Lung microvascular endothelial cell (primary cell): ENCODE results near the gene CACNA2D3. TPM values are rescaled to one million over a fixed set of nuclear protein-coding genes. Genes with fewer than 3 reads are reported as not detected.
A peak's percentile ranks its signal among the peaks of the same experiment; 100 is the strongest.

Source experiments
- DNase-seq, 2 donors: peaks; one replicate each; pipeline versions ENCODE4 v3.0.0 to v3.0.0-alpha.2; 2010; ENCODE audit warnings: low read depth in 2 of 2
- total RNA-seq: library from RNA; depleted of rRNA; stranded (reverse); fragments of >200 nt; gene quantifications from 2 replicates; pipeline ENCODE4 v1.2.1, GENCODE V29; 2014

CACNA2D3 gene
- total RNA-seq, 1 donor from 2014 or later, result not detected

DNA sequence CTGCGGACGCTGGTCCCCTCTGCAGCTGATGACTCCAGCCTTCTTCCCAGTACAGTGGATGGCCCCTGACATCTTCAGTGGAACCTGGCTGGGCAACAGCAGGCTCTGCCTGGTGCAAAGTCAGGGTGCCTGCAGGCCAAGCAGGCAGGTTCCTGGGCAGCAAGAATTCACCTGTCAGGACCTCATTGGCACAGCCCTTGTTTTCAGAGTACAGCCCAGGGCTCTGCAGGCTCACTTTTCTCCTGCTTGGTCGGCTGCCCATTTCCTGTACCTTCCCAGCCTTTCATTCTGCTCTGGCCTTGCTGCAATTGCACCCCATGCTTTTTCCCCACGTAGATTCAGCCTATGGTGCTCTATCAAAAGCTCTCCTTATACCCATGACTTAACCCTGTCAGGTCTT, 749.5 kb downstream of the CACNA2D3 start:
- no peak for DNase-seq

DNA sequence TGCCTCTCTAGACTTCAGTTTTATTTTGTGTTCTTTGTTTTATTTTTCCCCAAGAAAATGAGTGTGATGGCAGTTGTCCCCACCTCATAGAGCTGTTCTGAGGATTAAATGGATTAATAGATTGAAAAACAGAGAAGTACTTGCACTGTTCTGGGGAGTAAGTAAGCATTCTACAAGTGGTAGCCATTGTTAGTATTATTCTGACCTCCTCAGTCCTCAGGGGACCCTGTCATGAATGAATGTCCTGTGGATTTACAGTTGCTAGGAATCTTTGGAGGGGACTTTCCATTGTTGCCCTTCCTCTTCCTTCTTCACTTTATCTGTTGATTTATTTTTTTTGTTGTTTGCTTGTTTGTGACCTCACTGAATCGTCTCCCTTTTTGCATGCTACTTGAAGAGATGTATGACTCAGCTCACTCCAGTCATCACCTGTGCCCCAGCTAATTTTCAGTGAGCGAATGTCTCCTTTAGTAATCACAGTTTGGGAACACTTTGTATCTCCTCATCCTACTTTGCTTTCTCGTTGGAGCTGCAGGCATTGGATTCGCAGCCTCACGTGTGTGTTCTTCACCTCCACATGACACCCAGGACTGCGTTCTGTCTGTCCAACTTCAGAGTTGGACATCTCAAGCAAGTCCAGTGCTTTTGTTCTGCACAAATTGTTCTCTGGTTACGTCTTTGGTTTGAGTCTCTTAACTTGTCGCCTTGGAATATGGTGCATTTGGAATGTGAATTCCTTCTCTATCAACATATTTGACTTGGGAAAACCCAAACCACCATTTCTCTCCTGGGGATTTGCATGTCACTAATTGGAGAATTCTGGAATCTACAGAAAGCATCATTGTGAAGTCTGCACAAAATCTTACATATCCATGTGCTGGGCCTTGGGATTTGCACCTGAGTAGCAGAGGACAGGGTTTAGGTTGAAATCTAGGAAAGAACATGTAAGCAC, 751.0 kb downstream of the CACNA2D3 start:
- DNase-seq, result no peak

DNA sequence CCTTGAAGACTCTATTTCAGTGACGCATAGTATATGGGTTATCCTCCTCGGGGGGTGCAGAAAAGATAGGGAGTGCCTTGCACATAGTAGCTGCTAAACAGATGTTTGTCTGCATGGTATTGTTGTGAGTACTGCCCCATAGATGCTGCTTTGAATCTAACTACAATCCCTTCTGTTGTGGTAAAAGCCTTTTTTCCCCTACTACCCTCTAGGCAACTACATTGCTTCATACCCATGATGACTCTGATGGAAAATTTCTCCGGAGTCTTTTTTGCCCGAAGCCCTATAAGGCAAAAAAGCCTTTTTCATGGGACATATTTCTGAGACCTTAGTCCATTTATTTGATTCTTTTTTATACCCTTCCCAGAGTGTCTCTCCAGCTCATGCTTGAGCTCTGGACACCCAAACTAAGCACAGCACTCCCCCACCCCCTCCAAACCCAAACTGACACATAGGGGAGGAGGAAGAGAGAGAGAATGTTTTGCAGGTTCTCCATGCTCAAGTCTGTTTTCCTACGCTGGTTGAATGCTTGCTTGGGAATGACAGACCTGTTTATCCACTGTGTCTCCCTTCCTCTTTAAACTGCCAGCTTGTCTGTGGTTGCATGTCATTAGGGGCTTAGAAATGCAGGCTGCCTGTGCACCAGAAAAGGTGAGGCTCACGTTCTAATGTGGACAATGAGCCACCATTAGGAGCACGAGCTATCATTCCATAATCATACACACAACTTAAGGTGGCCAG, 752.6 kb downstream of the CACNA2D3 start:
- no peak for DNase-seq

DNA sequence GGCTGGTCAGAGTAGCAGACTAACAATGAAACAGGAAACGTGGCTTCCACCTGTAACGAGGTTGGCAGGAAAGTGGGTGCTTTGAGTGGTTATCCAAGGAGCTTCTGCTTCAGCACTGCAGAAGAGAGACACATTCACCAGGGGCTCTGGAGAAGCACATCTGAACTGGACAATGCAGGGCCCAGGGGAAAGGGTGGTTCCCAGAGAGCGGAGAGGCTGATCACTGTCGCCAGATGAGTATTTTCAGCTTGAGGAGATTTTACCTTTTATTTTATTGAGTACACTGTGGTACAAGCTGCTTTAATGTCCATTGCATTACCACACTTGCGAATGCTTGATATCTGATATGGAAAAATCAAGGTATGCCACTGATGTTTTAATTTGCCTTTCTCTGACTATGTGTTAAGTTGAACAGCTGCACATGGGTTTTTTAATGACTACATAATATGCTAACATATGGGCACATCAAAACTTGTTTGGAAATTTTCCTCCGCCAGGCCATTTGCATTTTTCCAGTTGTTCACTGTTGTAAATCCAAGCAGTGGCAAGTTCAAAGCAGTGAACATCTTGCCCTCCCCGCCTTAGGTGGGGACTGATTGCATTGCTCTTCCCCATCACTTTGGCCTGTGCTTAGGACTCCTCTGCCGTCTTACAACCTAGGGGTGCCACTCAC, 753.4 kb downstream of the CACNA2D3 start:
- DNase-seq, result no peak

DNA sequence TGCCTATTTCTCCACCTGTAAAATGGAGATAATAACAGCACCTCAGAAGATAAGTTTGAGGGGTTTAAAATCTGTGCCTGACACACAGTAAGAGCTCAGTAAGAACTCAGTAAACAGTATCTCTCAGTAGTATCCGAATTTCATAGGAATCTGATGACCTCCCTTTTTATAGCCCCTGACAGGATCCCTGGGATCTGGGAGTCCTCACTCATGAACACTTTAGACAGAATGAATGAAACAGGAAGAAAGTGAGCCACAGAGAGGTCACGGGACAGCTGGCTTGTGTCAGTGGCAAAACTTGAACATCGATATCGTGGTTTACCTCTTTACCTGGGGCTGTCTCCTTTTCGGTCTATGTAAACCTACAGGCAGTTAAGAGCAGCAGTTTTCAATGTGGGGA, 754.3 kb downstream of the CACNA2D3 start:
- DNase-seq, result no peak

DNA sequence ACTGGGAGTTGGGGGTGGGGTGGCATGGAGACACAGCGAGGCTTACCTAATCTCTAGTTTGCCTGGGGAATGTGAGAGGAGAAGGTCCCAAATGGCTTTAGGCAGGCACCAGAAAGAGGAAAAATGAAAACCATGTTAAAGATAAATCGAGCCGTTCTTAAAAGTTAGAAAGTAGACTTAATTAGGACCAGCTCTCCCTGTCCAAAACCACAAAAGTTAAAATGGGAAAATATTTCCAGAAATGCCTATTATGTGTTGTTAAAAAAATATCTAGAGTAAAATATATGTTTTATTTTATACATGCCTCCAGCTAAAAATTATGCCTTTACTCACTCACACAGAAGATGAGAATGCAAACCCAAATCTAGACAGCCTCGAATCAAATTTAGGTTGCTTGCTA, 755.4 kb downstream of the CACNA2D3 start:
- no peak for DNase-seq

DNA sequence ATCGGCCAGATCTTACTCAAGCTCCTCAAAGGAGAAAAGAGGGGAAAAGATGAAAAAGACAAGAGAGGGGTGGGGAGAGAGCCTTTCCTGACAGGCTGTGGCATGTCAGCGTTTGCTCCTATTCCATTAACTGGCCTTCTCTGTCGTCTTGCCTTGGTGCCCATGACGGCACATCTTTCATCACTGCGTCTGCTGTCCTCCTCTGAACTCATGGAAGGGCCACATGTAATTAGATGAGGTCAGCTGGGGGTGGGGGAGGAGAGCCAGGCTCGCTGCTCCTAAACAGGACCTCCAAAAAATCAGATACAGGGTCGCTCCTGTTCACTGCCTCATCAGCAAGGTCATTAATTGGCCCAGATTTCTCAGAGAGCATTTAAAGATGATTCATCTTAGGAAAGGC, 755.8 kb downstream of the CACNA2D3 start:
- no peak for DNase-seq

DNA sequence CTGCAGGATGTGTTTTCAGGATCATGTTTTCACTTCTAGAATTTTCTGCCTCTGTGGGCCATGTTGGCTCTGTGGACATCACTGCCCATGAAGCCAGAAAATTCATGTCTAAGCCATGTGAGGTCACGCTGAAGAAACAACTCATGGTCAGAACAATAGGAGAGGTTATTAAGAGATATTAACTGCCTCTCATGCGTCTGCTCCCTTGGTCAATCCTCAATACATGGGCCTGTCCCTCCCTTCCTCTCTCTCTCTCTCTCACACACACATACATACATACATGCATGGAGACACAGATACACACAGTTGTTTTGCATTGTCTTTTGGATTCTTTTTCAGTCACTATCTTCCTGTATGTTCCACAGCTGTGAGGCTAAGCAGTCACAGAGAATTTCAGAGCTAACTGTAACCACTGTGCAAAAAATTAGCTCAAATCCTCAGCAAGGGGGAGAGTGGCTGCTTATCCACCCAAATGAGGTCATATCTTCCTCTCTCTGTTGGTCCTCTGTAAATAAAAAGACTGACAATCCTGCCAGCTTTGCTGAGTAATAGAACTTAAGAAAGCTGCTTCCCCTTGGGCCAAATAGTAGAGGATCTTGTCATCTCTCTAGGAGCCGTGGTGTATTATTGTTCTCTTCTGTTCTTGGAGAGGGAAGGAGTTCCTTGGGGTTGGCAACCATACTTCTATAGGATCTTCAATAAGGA, 759.9 kb downstream of the CACNA2D3 start:
- no peak for DNase-seq

DNA sequence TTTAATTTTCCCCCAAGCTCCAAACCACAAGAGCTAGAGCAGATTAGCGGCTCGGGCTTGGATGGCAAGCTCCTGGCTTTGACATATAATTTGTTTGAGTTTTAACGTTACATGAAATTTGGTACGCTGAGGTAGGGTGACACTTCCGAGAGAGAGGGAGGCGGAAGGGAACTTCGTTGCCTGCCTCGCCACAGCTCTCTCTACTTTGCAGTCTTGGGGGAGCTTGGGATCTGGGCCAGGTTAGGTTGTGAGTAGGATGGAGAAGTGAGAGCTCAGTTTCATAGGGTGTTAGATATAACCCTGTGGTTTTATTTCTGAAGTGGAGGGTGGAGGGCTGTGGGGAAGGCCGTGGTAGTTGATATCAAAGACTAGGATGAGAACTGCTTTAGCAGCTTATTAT, 765.8 kb downstream of the CACNA2D3 start:
- no peak for DNase-seq

DNA sequence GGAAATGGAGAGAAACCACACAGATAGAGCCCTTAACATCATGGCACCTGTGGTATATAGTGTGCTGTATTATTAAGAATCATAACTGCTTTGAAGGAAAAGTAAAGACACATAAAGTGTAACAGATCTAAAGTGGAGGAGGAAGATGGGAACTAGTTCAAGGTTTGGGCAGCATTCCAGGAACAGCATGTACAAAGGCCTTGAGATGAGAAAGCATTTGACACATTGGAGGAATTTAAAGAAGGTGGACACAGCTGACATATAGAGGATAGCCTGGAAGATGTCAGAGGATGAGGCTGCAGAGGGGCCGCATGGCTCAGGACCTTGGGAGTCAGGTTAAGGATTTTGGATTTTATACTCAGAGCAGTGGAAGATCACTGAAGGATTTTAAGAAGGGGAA, 766.5 kb downstream of the CACNA2D3 start:
- DNase-seq, result no peak

DNA sequence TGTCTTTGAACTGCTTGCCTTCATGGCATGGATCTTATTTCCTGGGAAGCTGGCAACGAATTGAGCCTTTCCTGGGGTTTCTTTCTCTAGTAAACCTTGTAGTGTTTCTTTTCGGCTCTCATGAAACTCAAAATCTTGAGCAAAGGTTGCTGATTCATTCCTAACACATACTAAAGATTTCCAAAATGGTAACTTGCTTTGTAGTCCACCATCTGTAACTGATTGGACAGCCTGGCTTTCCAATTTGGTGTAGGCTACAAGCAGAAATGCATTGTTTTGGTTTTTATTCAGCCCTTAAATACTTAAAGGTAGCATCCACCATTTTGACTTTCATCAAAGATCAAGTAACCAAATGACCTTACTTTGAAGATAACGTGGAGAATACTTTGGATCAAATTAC, 767.4 kb downstream of the CACNA2D3 start:
- no peak for DNase-seq

DNA sequence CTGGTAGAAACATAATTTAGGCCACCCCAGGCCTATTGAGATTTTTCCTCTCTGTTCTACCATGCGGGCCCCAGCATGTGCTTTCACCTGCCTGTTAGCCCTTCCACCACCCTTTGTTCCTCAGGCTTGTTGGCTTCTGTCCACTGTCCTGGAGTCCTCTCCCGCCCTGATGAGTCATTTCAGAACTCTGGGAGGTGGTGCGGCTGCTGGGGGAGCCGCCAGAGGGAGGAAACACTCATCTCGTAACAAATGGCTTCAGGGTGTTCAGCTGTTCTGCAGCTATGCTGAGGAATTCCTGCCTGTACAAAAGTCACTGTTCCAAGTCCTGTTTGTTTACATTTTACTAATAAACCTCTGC, 769.2 kb downstream of the CACNA2D3 start:
- peak in 1 of 2 donors; percentile 20 for DNase-seq

DNA sequence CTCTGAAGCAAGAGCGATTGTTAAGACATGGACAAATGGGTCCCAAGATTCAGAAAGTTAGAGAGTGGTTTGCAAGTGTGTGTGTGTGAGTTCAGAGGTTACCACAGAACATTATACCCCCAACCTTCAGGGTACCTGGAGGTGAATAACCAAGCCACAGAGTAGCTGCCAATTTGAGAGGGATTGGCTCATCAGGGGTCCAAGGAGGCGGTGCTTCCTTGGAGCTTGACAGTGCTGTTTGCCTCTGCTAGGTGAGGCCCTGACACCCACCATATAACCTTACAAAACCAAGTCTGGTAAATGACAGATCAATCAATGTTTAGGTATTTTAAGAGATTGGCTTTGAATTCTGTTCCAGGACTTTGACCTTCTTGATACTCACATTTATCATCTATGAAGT, 769.8 kb downstream of the CACNA2D3 start:
- no peak for DNase-seq

DNA sequence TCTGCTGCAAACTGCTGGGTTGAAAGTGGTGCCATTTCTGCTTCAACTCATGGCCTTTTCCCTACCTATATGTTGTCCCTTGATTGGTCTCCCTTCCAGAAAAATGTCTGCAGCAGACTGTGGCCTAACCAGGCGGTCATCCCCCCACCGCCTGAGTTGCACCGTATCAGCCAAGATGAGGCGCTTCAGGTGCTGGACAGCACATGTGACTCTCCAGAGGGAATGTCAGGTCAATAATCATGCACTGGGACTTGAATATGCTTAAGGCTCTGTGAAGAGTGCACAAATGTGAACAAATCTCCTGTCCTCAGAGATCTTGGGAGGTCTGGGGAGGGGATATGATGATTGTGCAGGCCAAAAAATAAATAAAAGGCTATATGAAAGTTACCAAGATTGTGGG, 773.3 kb downstream of the CACNA2D3 start:
- DNase-seq, result no peak

DNA sequence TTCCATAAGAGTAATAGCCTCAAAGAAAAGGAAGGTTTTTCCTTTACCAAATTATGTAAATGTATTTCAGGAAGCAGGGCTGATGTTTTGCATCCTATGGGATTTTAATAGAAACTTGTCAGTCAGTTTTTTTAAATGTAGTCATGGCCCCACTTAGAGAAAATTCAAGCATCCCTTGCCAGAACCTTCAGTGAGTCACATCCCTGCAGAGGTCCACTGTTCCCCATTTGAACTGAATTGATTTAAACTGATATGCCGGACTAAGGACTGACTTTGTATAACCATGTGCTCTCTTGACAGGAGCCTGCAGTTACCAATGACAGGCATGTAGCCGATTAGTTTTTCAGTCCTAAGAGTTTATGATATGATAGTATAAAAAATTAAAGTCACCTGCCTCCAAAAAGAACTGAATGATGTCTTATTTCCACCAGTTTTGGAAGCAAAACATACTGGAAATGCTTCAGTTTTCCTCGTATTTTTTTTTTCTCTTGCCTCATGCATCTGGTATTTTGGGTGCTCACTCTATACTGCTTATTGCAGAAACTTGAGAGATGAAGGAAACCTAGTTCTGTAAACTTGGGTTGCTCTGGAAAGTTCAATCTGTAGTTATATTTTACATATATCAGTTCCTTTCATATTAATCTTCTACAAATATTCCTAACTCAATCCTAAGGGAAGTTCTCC, 774.8 kb downstream of the CACNA2D3 start:
- no peak for DNase-seq

DNA sequence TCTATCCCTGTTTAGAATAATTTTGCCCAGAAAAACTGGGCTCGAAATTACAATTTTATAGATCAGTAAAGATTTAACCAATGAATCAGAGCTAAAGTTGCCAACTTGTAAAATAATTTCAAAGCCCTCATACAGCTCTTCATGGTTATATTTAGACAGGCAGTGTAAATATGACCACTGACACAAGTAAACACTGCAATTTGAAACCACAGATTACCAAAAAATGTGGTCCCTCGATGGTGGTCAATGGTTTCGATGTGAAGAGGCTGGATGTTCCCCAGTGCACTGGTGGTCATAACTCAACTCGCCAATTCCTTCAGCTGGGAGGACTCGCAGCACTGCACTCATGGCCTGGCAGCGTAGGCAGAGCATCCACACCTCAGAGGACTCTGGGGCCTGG, 776.9 kb downstream of the CACNA2D3 start:
- DNase-seq, result no peak

DNA sequence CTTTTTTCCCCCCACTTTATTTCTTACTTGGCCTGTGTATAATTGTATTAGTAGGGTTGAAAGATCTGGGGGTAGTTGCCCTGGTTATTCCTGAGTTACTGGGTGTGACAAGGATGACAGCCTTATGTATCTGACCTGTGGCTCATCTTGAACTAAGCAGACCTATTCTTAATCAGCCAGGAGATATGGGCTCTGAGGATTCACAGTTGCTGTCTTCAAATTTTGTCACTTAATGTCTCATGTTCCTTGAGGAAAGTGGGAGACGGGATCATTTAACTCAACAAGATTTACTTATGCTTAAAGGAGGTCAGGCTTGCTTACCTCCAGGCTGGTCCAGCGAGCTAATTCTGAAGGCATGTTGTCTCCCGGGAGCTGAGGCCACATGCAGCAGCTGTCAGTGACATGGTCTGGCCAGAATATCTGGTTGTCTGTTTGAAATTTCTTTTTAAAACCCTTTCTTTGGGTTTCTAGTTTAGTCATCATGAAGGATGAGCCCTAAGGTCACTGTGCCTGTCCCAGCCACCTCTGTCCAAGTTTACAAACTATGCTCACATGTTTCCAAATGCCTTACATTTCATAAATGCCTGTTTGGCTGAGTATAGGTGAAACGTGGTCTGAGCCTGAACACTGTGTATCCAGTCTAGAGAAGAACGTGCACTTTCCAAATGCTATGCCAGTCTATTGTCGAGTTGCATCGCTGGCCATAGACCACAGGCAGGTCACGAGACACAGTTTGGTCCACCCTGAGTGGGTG, 778.7 kb downstream of the CACNA2D3 start:
- no peak for DNase-seq

DNA sequence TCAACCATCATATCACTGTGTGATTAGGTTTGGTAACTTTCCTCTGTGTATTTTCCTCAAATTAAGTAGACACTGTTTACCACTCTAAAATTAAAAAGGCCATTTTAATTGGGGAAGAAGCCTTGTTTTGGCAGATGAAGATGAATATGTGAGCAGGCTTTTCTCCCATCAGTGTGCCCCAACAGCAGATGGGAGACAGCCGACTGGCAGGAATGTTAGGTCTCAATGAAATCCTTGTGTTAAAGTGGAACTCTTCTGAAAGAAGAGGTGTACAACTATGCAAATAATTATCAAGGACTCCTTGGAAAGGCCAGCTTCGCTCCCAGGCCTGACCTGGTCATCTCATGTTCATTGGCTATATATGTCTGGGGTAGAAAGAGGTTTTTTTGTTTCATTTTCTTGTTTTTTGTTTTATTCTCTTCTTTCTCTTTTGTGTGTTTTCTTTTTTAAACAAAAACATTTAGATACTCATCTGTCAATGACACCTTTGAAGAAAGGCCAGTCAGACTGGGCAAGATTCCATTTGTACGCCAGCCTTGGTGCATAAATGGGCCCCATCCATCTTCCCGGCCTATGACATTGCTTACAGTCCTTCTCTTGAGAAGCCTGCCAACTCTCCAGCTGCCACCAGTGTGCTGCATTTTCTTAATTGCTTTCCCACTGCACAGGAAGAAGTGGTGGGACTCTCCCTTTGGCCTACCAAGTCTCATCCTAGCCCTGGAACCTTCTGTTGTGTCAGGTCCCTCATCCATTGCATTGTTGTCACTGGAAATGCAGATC, 779.7 kb downstream of the CACNA2D3 start:
- DNase-seq, result no peak

DNA sequence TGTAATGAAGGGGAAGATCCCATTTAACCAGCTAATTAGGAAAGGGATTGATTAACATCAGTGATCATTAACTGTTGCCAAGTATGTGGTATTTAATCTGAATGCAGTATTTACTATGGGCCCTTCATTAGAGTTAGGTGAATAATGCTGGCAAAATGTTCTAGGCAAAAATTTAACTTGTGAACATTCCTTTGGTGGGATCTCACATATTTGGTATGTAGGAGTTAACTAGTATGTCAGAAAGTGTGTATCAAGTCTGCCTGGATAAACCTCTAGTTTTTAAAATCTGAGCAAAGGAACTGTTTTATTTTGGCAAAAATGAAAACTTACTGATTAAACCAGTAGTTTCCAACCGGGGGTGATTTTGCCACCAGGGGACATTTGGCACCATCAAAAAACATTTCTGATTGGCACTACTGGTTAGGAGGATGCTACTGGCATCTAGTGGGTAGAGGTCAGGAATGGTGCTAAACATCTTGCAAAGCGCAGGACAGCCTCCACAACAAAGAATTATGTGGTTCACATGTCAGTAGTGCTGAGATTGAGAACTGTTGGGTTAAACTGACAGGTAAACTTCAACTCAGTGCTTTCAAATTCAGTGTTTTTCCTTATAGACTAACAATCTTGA, 783.0 kb downstream of the CACNA2D3 start:
- DNase-seq, result no peak
